Neural cell (in vitro differentiated cells): ENCODE results near the gene SPINK6. TPM values are rescaled to one million over a fixed set of nuclear protein-coding genes. Genes with fewer than 3 reads are reported as not detected.

ENCODE experiments used
- H2AFZ ChIP-seq: fragments of 200-600, 300-800 bp; sonication (generic), shearing (Covaris generic); 2 replicates; pipeline ENCODE4 v1.6.0; 2014; ENCODE audit warnings: low read depth, mild to moderate bottlenecking, antibody characterized with exemption, low read length, moderate library complexity
- H3F3A ChIP-seq: fragments of 200-600 bp; shearing (Covaris generic); 2 replicates; pipeline ENCODE4 v1.6.1; 2016; ENCODE audit warnings: mild to moderate bottlenecking, moderate library complexity, mixed read lengths, antibody characterized with exemption, low read length; ENCODE audit not compliant: insufficient read depth, poor library complexity, severe bottlenecking
- H3K27ac ChIP-seq: fragments of 200-600, 300-800 bp; sonication (generic), shearing (Covaris generic); 2 replicates; pipeline ENCODE4 v1.5.1; 2014; ENCODE audit warnings: mild to moderate bottlenecking, low read length, moderate library complexity
- H3K27me3 ChIP-seq: fragments of 300-800, 200-600 bp; sonication (generic), shearing (Covaris generic); 2 replicates; pipeline ENCODE4 v1.6.0; 2014; ENCODE audit warnings: mild to moderate bottlenecking, low read depth, low read length, moderate library complexity; ENCODE audit not compliant: insufficient read depth
- H3K36me3 ChIP-seq: fragments of 300-800, 200-600 bp; sonication (generic), shearing (Covaris generic); 2 replicates; pipeline ENCODE4 v1.5.1; 2014; ENCODE audit warnings: mild to moderate bottlenecking, antibody characterized with exemption, low read length, moderate library complexity; ENCODE audit not compliant: insufficient read depth
- H3K4me2 ChIP-seq: fragments of 300-800, 200-600 bp; sonication (generic), shearing (Covaris generic); 2 replicates; pipeline ENCODE4 v1.6.0; 2014; ENCODE audit warnings: mild to moderate bottlenecking, low read length
- H3K4me3 ChIP-seq: fragments of 300-800, 200-600 bp; sonication (generic), shearing (Covaris generic); 2 replicates; pipeline ENCODE4 v1.5.1; 2014; ENCODE audit warnings: mild to moderate bottlenecking, low read length, moderate library complexity
- H3K79me2 ChIP-seq: fragments of 200-600 bp; shearing (Covaris generic); replicated peaks from 2 replicates; pipeline ENCODE4 v1.6.0; 2014; ENCODE audit warnings: mild to moderate bottlenecking, low read length, moderate library complexity; ENCODE audit not compliant: insufficient read depth
- H3K9ac ChIP-seq: fragments of 300-800, 200-600 bp; sonication (generic), shearing (Covaris generic); 2 replicates; pipeline ENCODE4 v1.6.1; 2016; ENCODE audit warnings: mild to moderate bottlenecking, low read length, mixed read lengths
- H3K9me2 ChIP-seq: fragments of 200-600 bp; shearing (Covaris generic); 2 replicates; pipeline ENCODE4 v1.6.1; 2016; ENCODE audit warnings: mild to moderate bottlenecking, low read length, mixed read lengths; ENCODE audit not compliant: insufficient read depth
- H3K9me3 ChIP-seq: fragments of 200-600, 300-800 bp; sonication (generic), shearing (Covaris generic); 2 replicates; pipeline ENCODE4 v1.6.1; 2016; ENCODE audit warnings: mild to moderate bottlenecking, mixed run types, low read length, moderate library complexity, mixed read lengths
- H4K20me1 ChIP-seq: fragments of 200-600 bp; shearing (Covaris generic); 2 replicates; pipeline ENCODE4 v1.6.1; 2016; ENCODE audit warnings: mild to moderate bottlenecking, mixed run types; ENCODE audit not compliant: insufficient read depth
- CTCF ChIP-seq: fragments of 450-650 bp; IDR thresholded peaks from 2 replicates; pipeline ENCODE4 v1.5.1; 2014; ENCODE audit warnings: antibody characterized with exemption, mild to moderate bottlenecking, moderate library complexity; ENCODE audit not compliant: poor library complexity, severe bottlenecking
- EP300 ChIP-seq: fragments of 450-650 bp; conservative IDR thresholded peaks from 2 replicates; pipeline ENCODE4 v1.6.1; 2014; ENCODE audit warnings: antibody characterized with exemption, mild to moderate bottlenecking, moderate library complexity; ENCODE audit not compliant: poor library complexity, severe bottlenecking
- EZH2 ChIP-seq: fragments of 200-600, 300-800 bp; shearing (Covaris generic), sonication (generic); IDR thresholded peaks from 2 replicates; pipeline ENCODE4 v1.6.1; 2014; ENCODE audit warnings: antibody characterized with exemption, low read length, borderline replicate concordance, mild to moderate bottlenecking; ENCODE audit not compliant: insufficient read depth, poor library complexity, severe bottlenecking
- MXI1 ChIP-seq: fragments of 450-650 bp; conservative IDR thresholded peaks from 2 replicates; pipeline ENCODE4 v1.6.1; 2014; ENCODE audit warnings: antibody characterized with exemption, mild to moderate bottlenecking; ENCODE audit not compliant: poor library complexity, severe bottlenecking
- POLR2AphosphoS5 ChIP-seq: IDR thresholded peaks from 2 replicates; pipeline ENCODE4 v1.6.1; 2012
- RAD21 ChIP-seq: fragments of 450-650 bp; conservative IDR thresholded peaks from 2 replicates; pipeline ENCODE4 v1.6.1; 2014; ENCODE audit warnings: antibody characterized with exemption, mild to moderate bottlenecking, moderate library complexity
- REST ChIP-seq: IDR thresholded peaks from 2 replicates; pipeline ENCODE4 v1.6.1; 2012; ENCODE audit warnings: borderline replicate concordance
- SMC3 ChIP-seq: fragments of 450-650 bp; conservative IDR thresholded peaks from 2 replicates; pipeline ENCODE4 v1.6.1; 2014; ENCODE audit warnings: antibody characterized with exemption, mild to moderate bottlenecking, moderate library complexity; ENCODE audit not compliant: poor library complexity
- TAF1 ChIP-seq: IDR thresholded peaks from 2 replicates; pipeline ENCODE4 v1.6.1; 2012; ENCODE audit warnings: low read depth
- polyA plus RNA-seq: library from polyadenylated mRNA; depleted of rRNA; stranded (reverse); fragments of >200 nt; gene quantifications from 2 replicates; pipeline ENCODE4 v1.2.3, GENCODE V29; 2014

The SPINK6 gene
- polyA plus RNA-seq, 1 donor from 2014 or later = not detected

GRCh38 chr5:148193202-148193601 is 9.6 kb upstream of the SPINK6 start:
- no peaks in the 10 kb centered on the region for H3K79me2 ChIP-seq
- no peaks in the 10 kb centered on the region for H3K36me3 ChIP-seq
- no peak overlapping the region for H3K4me3 ChIP-seq
- no peak overlapping the region for H3K4me2 ChIP-seq
- TF ChIP-seq EP300 (no peak), RAD21 (no peak), REST (no peak), POLR2AphosphoS5 (no peak), EZH2 (no peak), TAF1 (no peak), CTCF (no peak)
- no peak overlapping the region for H3K9ac ChIP-seq
- H3F3A ChIP-seq = no peaks in the 10 kb centered on the region
- no peaks in the 10 kb centered on the region for H3K9me2 ChIP-seq
- no peak overlapping the region for H3K27ac ChIP-seq
- H2AFZ ChIP-seq = no peak overlapping the region
- H4K20me1 ChIP-seq = no peaks in the 10 kb centered on the region
- H3K9me3 ChIP-seq = no peaks in the 10 kb centered on the region
- H3K27me3 ChIP-seq = no peaks in the 10 kb centered on the region

GRCh38 chr5:148201151-148201550 is 1.7 kb upstream of the SPINK6 start:
- H3K4me3 ChIP-seq = no peak overlapping the region

More at GRCh38 chr5:148201151-148201550, 1.7 kb upstream of the SPINK6 start:
- H4K20me1 ChIP-seq = no peaks in the 10 kb centered on the region
- no peak for TF ChIP-seq POLR2AphosphoS5
- TF ChIP-seq SMC3 = no peak
- TF ChIP-seq CTCF = no peak
- no peak for TF ChIP-seq EZH2
- TF ChIP-seq TAF1 = no peak
- no peak for TF ChIP-seq REST
- TF ChIP-seq MXI1 = no peak
- no peak for TF ChIP-seq RAD21
- TF ChIP-seq EP300 = no peak
- H3K27me3 ChIP-seq = no peaks in the 10 kb centered on the region
- H3K9ac ChIP-seq = no peak overlapping the region
- H3K9me2 ChIP-seq = no peaks in the 10 kb centered on the region
- H3K9me3 ChIP-seq = no peaks in the 10 kb centered on the region
- H3K27ac ChIP-seq = no peak overlapping the region
- no peak overlapping the region for H3K4me2 ChIP-seq
- H3F3A ChIP-seq = no peaks in the 10 kb centered on the region
- no peaks in the 10 kb centered on the region for H3K79me2 ChIP-seq
- no peaks in the 10 kb centered on the region for H3K36me3 ChIP-seq
- H2AFZ ChIP-seq = no peak overlapping the region
